ENCODE results near the gene NUP85.

NUP85 gene

GRCh38 chr17:75267153-75267410 lies 61.6 kb downstream of the NUP85 start:
- Histone ChIP-seq H4K20me1 (ENCODE audit: insufficient read depth, low read length) (no peaks in the 10 kb centered on the region), H2AFZ (ENCODE audit: low read length) (no peak overlapping the region), H3K27me3 (ENCODE audit: insufficient read depth, low read length) (no peaks in the 10 kb centered on the region), H3K4me1 (ENCODE audit: insufficient read depth, low read length, severe bottlenecking) (peaks cover 46% of the 10 kb centered on the region), H3K36me3 (ENCODE audit: insufficient read depth, low read length) (peaks cover 39% of the 10 kb centered on the region), H3K4me2 (ENCODE audit: low read length) (no peak overlapping the region), H3K79me2 (ENCODE audit: insufficient read depth, low read length) (peaks cover 7% of the 10 kb centered on the region), H3K4me3 (ENCODE audit: low read depth, low read length, poor library complexity, severe bottlenecking) (no peak overlapping the region), H3K9ac (ENCODE audit: low read length) (no peak overlapping the region), H3K9me2 (ENCODE audit: low read depth, low read length) (no peaks in the 10 kb centered on the region), H3F3A (ENCODE audit: insufficient read depth, low read length) (peaks cover 5% of the 10 kb centered on the region; the same call in 1 of the 2 replicates), H3K9me3 (ENCODE audit: low read length) (no peaks in the 10 kb centered on the region), H3K27ac (ENCODE audit: low read depth, low read length, poor library complexity, severe bottlenecking) (no peak overlapping the region)
- no peak for TF ChIP-seq EZH2 (IDR thresholded peaks at IDR 0.05; ENCODE audit: borderline replicate concordance, low read length)
- no peak for TF ChIP-seq CTCF (IDR thresholded peaks at IDR 0.05; ENCODE audit: low read length)

- H3K4me2 ChIP-seq (ENCODE audit: low read length) = no peak overlapping the region
- peaks cover 3% of the 10 kb centered on the region for H3K79me2 ChIP-seq (ENCODE audit: insufficient read depth, low read length)
- H3K27me3 ChIP-seq (ENCODE audit: insufficient read depth, low read length) = no peaks in the 10 kb centered on the region
- peaks cover 41% of the 10 kb centered on the region for H3K36me3 ChIP-seq (ENCODE audit: insufficient read depth, low read length)
- H3K27ac ChIP-seq (ENCODE audit: low read depth, low read length, poor library complexity, severe bottlenecking) = peak overlapping the region; percentile 58
- no peaks in the 10 kb centered on the region for H4K20me1 ChIP-seq (ENCODE audit: insufficient read depth, low read length)
- H3K4me1 ChIP-seq (ENCODE audit: insufficient read depth, low read length, severe bottlenecking) = peaks cover 46% of the 10 kb centered on the region
- no peaks in the 10 kb centered on the region for H3K9me3 ChIP-seq (ENCODE audit: low read length)
- peaks cover 5% of the 10 kb centered on the region; the same call in 1 of the 2 replicates for H3F3A ChIP-seq (ENCODE audit: insufficient read depth, low read length)
- H3K4me3 ChIP-seq (ENCODE audit: low read depth, low read length, poor library complexity, severe bottlenecking) = no peak overlapping the region
- TF ChIP-seq CTCF (IDR thresholded peaks at IDR 0.05; ENCODE audit: low read length) (peak; percentile 49; the same call in 1 of the 2 replicates), EZH2 (IDR thresholded peaks at IDR 0.05; ENCODE audit: borderline replicate concordance, low read length) (no peak)
- H3K9me2 ChIP-seq (ENCODE audit: low read depth, low read length) = no peaks in the 10 kb centered on the region
- no peak overlapping the region for H3K9ac ChIP-seq (ENCODE audit: low read length)
- no peak overlapping the region for H2AFZ ChIP-seq (ENCODE audit: low read length)
These were observed 62.1 kb downstream of the NUP85 start for GRCh38 chr17:75267411-75268232.

GRCh38 chr17:75269844-75270217 lies 64.4 kb downstream of the NUP85 start:
- H3K79me2 ChIP-seq (ENCODE audit: insufficient read depth, low read length) = no peaks in the 10 kb centered on the region
- peaks cover 41% of the 10 kb centered on the region for H3K4me1 ChIP-seq (ENCODE audit: insufficient read depth, low read length, severe bottlenecking)
- H3K4me2 ChIP-seq (ENCODE audit: low read length) = peak overlapping the region; percentile 97
- no peaks in the 10 kb centered on the region for H3K9me3 ChIP-seq (ENCODE audit: low read length)
- peaks cover 43% of the 10 kb centered on the region for H3K36me3 ChIP-seq (ENCODE audit: insufficient read depth, low read length)
- peak overlapping the region; percentile 79 for H3K4me3 ChIP-seq (ENCODE audit: low read depth, low read length, poor library complexity, severe bottlenecking)
- TF ChIP-seq EZH2 (IDR thresholded peaks at IDR 0.05; ENCODE audit: borderline replicate concordance, low read length) (no peak), CTCF (IDR thresholded peaks at IDR 0.05; ENCODE audit: low read length) (no peak)
- no peaks in the 10 kb centered on the region for H4K20me1 ChIP-seq (ENCODE audit: insufficient read depth, low read length)
- H3K27ac ChIP-seq (ENCODE audit: low read depth, low read length, poor library complexity, severe bottlenecking) = peak overlapping the region; percentile 36
- H2AFZ ChIP-seq (ENCODE audit: low read length) = no peak overlapping the region
- H3K9ac ChIP-seq (ENCODE audit: low read length) = peak overlapping the region; percentile 87
- H3F3A ChIP-seq (ENCODE audit: insufficient read depth, low read length) = peaks cover 5% of the 10 kb centered on the region; the same call in 1 of the 2 replicates
- H3K9me2 ChIP-seq (ENCODE audit: low read depth, low read length) = no peaks in the 10 kb centered on the region
- H3K27me3 ChIP-seq (ENCODE audit: insufficient read depth, low read length) = no peaks in the 10 kb centered on the region

Measured in OCI-LY1 (cell line).